ENCODE data around the gene CRIP2.

DNA sequence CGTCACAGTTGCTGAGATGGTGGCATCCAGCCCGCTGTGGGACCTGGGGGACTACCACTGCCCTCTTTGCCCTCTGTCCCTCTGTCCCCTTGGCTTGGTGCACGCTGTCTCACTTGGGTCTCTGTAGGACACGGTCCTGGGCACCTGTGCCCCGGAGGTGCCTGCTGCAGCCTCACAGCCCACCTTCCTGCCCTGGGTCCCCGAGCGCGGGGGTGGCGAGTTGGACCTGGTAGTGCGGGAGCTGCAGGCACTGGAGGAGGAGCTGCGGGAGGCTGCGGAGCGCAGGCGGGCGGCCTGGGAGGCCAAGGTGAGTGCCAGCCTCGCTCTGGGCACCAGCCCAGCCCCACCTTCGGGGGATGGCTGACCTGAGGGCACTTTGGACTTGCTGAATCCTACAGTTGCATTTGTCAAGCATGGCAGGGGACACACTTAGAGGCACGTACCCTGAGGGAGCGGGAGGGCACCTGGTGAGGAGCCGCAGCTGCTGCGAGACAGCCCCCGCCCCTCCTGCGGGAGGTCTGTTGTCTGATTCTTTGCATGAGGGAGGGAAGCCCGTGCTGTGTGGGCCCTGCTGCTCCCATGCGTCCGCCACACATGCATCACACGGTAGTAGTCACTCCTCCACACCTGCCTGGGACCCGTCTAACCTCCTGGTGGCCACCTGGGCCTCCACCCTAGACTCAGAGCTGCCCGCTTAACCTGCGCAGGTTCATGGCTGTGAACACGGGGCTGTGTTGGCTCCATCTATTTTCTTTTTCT lies 23.2 kb downstream of the CRIP2 start:
- no peak for TF ChIP-seq CTCF (IDR thresholded peaks at IDR 0.05; ENCODE audit: insufficient read depth, low read depth, low read length)
- TF ChIP-seq EZH2 (IDR thresholded peaks at IDR 0.05; ENCODE audit: insufficient read depth, low read length) = no peak
